ENCODE measurements around the gene LYZL1.
"Not testable (repeated sequence)": the region's sequence is repeated elsewhere in the genome, so short reads cannot be mapped to it uniquely, and the experiment has no call there.

LYZL1 gene

GRCh38 chr10:29317423-29318021 is 28.7 kb downstream of the LYZL1 start:
- Histone ChIP-seq H3K9me3 (replicated peaks in 1 of 2; ENCODE audit: control insufficient read depth in 2 of 2, insufficient read depth in 1 of 2, low read depth in 1 of 2, low read length in 2 of 2) (no peaks in the 10 kb centered on the region), H3K4me1 (ENCODE audit: control insufficient read depth in 2 of 2, insufficient read depth in 1 of 2, low read depth in 1 of 2, low read length in 2 of 2) (peaks cover 0 to 5% of the 10 kb centered on the region in 2 donors), H3K4me3 (ENCODE audit: low read length in 2 of 2) (no peak overlapping the region), H3K27ac (replicated peaks; ENCODE audit: low read length) (no peak overlapping the region), H2BK15ac (ENCODE audit: low read length) (no peak overlapping the region), H2AFZ (ENCODE audit: low read length) (no peak overlapping the region), H3K27me3 (ENCODE audit: control insufficient read depth in 3 of 3, insufficient read depth in 3 of 3, low read depth in 1 of 3, low read length in 3 of 3) (peaks cover 0 to 19% (median 0%) of the 10 kb centered on the region in 3 experiments), H3K4ac (ENCODE audit: low read length) (no peak overlapping the region), H3K36me3 (replicated peaks in 1 of 2; ENCODE audit: control insufficient read depth in 2 of 2, insufficient read depth in 2 of 2, low read length in 2 of 2) (no peaks in the 10 kb centered on the region), H2AK5ac (ENCODE audit: low read depth, low read length) (no peak overlapping the region), H2BK12ac (ENCODE audit: low read length) (no peak overlapping the region), H4K8ac (ENCODE audit: low read depth, low read length) (no peak overlapping the region), H3K79me1 (ENCODE audit: low read depth, low read length) (no peaks in the 10 kb centered on the region), H3K4me2 (ENCODE audit: insufficient read depth, low read length, poor library complexity, severe bottlenecking) (no peak overlapping the region), H2BK5ac (ENCODE audit: low read length) (no peak overlapping the region), H3K14ac (ENCODE audit: low read length) (no peak overlapping the region), H3K23ac (ENCODE audit: low read depth, low read length, poor library complexity) (no peak overlapping the region), H3K18ac (ENCODE audit: low read length) (no peak overlapping the region), H2BK120ac (ENCODE audit: low read depth, low read length) (no peak overlapping the region), H3K9ac (ENCODE audit: low read depth, low read length, poor library complexity) (no peak overlapping the region), H4K91ac (ENCODE audit: low read depth, low read length, poor library complexity) (no peak overlapping the region)
- WGBS, 2 donors (ENCODE audit: extremely low coverage in 2 of 2, insufficient read length in 2 of 2, insufficient replicate concordance in 1 of 2), result no CpG with 5 or more reads among the region's 5 CpGs
- no peak for DNase-seq (ENCODE audit: low spot score)

GRCh38 chr10:29318141-29319071 is 29.5 kb downstream of the LYZL1 start:
- H3K79me1 ChIP-seq (ENCODE audit: low read depth, low read length); H2BK5ac ChIP-seq (ENCODE audit: low read length); H4K8ac ChIP-seq (ENCODE audit: low read depth, low read length); H3K14ac ChIP-seq (ENCODE audit: low read length); H3K9me3 ChIP-seq (replicated peaks in 1 of 2; ENCODE audit: control insufficient read depth in 2 of 2, insufficient read depth in 1 of 2, low read depth in 1 of 2, low read length in 2 of 2); H3K4me1 ChIP-seq (ENCODE audit: control insufficient read depth in 2 of 2, insufficient read depth in 1 of 2, low read depth in 1 of 2, low read length in 2 of 2); H3K27ac ChIP-seq (replicated peaks; ENCODE audit: low read length); H3K4me3 ChIP-seq (ENCODE audit: low read length in 2 of 2); H2BK120ac ChIP-seq (ENCODE audit: low read depth, low read length); H3K9ac ChIP-seq (ENCODE audit: low read depth, low read length, poor library complexity); H3K4me2 ChIP-seq (ENCODE audit: insufficient read depth, low read length, poor library complexity, severe bottlenecking); H3K18ac ChIP-seq (ENCODE audit: low read length); H3K4ac ChIP-seq (ENCODE audit: low read length); H3K23ac ChIP-seq (ENCODE audit: low read depth, low read length, poor library complexity); H2AK5ac ChIP-seq (ENCODE audit: low read depth, low read length); H3K36me3 ChIP-seq (replicated peaks in 1 of 2; ENCODE audit: control insufficient read depth in 2 of 2, insufficient read depth in 2 of 2, low read length in 2 of 2); H2BK15ac ChIP-seq (ENCODE audit: low read length); H2BK12ac ChIP-seq (ENCODE audit: low read length); H4K91ac ChIP-seq (ENCODE audit: low read depth, low read length, poor library complexity); DNase-seq (ENCODE audit: low spot score): not testable (repeated sequence)
- H3K27me3 ChIP-seq (ENCODE audit: control insufficient read depth in 3 of 3, insufficient read depth in 3 of 3, low read depth in 1 of 3, low read length in 3 of 3), result peaks cover 0 to 19% (median 0%) of the 10 kb centered on the region in 3 experiments
- WGBS, 2 donors (ENCODE audit: extremely low coverage in 2 of 2, insufficient read length in 2 of 2, insufficient replicate concordance in 1 of 2), result no CpG with 5 or more reads among the region's 22 CpGs
- H2AFZ ChIP-seq (ENCODE audit: low read length), result peak overlapping the region; percentile 77

GRCh38 chr10:29319205-29319781 is 30.4 kb downstream of the LYZL1 start:
- H3K27me3 ChIP-seq (ENCODE audit: control insufficient read depth in 3 of 3, insufficient read depth in 3 of 3, low read depth in 1 of 3, low read length in 3 of 3), result peaks cover 0 to 19% (median 0%) of the 10 kb centered on the region in 3 experiments
- H2BK120ac ChIP-seq (ENCODE audit: low read depth, low read length), result no peak overlapping the region
- no peak overlapping the region for H4K8ac ChIP-seq (ENCODE audit: low read depth, low read length)
- no peaks in the 10 kb centered on the region for H3K36me3 ChIP-seq (replicated peaks in 1 of 2; ENCODE audit: control insufficient read depth in 2 of 2, insufficient read depth in 2 of 2, low read length in 2 of 2)
- no peak for DNase-seq (ENCODE audit: low spot score)
- no peak overlapping the region for H3K4me3 ChIP-seq (ENCODE audit: low read length in 2 of 2)
- H3K18ac ChIP-seq (ENCODE audit: low read length), result peak overlapping the region; percentile 36
- H2BK15ac ChIP-seq (ENCODE audit: low read length), result no peak overlapping the region
- H2AK5ac ChIP-seq (ENCODE audit: low read depth, low read length), result no peak overlapping the region
- H2BK5ac ChIP-seq (ENCODE audit: low read length), result no peak overlapping the region
- no peak overlapping the region for H3K14ac ChIP-seq (ENCODE audit: low read length)
- H3K79me1 ChIP-seq (ENCODE audit: low read depth, low read length), result no peaks in the 10 kb centered on the region
- H3K4me2 ChIP-seq (ENCODE audit: insufficient read depth, low read length, poor library complexity, severe bottlenecking), result no peak overlapping the region
- H3K4ac ChIP-seq (ENCODE audit: low read length), result no peak overlapping the region
- no peak overlapping the region for H2BK12ac ChIP-seq (ENCODE audit: low read length)
- H3K9ac ChIP-seq (ENCODE audit: low read depth, low read length, poor library complexity), result no peak overlapping the region
- H4K91ac ChIP-seq (ENCODE audit: low read depth, low read length, poor library complexity), result no peak overlapping the region
- no peak overlapping the region for H3K23ac ChIP-seq (ENCODE audit: low read depth, low read length, poor library complexity)
- H3K27ac ChIP-seq (replicated peaks; ENCODE audit: low read length), result no peak overlapping the region
- WGBS, 2 donors (ENCODE audit: extremely low coverage in 2 of 2, insufficient read length in 2 of 2, insufficient replicate concordance in 1 of 2), result no CpG with 5 or more reads among the region's 13 CpGs
- no peak overlapping the region for H2AFZ ChIP-seq (ENCODE audit: low read length)
- peaks cover 0 to 5% of the 10 kb centered on the region in 2 donors for H3K4me1 ChIP-seq (ENCODE audit: control insufficient read depth in 2 of 2, insufficient read depth in 1 of 2, low read depth in 1 of 2, low read length in 2 of 2)
- no peaks in the 10 kb centered on the region for H3K9me3 ChIP-seq (replicated peaks in 1 of 2; ENCODE audit: control insufficient read depth in 2 of 2, insufficient read depth in 1 of 2, low read depth in 1 of 2, low read length in 2 of 2)

- not testable (repeated sequence) for H2AFZ ChIP-seq (ENCODE audit: low read length); H2BK15ac ChIP-seq (ENCODE audit: low read length); H3K79me1 ChIP-seq (ENCODE audit: low read depth, low read length); H3K9me3 ChIP-seq (replicated peaks in 1 of 2; ENCODE audit: control insufficient read depth in 2 of 2, insufficient read depth in 1 of 2, low read depth in 1 of 2, low read length in 2 of 2); H3K36me3 ChIP-seq (replicated peaks in 1 of 2; ENCODE audit: control insufficient read depth in 2 of 2, insufficient read depth in 2 of 2, low read length in 2 of 2); H3K4ac ChIP-seq (ENCODE audit: low read length); H3K4me1 ChIP-seq (ENCODE audit: control insufficient read depth in 2 of 2, insufficient read depth in 1 of 2, low read depth in 1 of 2, low read length in 2 of 2); H3K18ac ChIP-seq (ENCODE audit: low read length); H3K14ac ChIP-seq (ENCODE audit: low read length); H4K8ac ChIP-seq (ENCODE audit: low read depth, low read length); H4K91ac ChIP-seq (ENCODE audit: low read depth, low read length, poor library complexity); H3K4me3 ChIP-seq (ENCODE audit: low read length in 2 of 2); H3K9ac ChIP-seq (ENCODE audit: low read depth, low read length, poor library complexity); H2AK5ac ChIP-seq (ENCODE audit: low read depth, low read length); H3K23ac ChIP-seq (ENCODE audit: low read depth, low read length, poor library complexity); H3K27ac ChIP-seq (replicated peaks; ENCODE audit: low read length); H2BK12ac ChIP-seq (ENCODE audit: low read length); H2BK120ac ChIP-seq (ENCODE audit: low read depth, low read length); H3K4me2 ChIP-seq (ENCODE audit: insufficient read depth, low read length, poor library complexity, severe bottlenecking); H2BK5ac ChIP-seq (ENCODE audit: low read length); DNase-seq (ENCODE audit: low spot score)
- peaks cover 0 to 19% (median 0%) of the 10 kb centered on the region in 3 experiments for H3K27me3 ChIP-seq (ENCODE audit: control insufficient read depth in 3 of 3, insufficient read depth in 3 of 3, low read depth in 1 of 3, low read length in 3 of 3)
- WGBS, 2 donors (ENCODE audit: extremely low coverage in 2 of 2, insufficient read length in 2 of 2, insufficient replicate concordance in 1 of 2), result no CpG with 5 or more reads among the region's 5 CpGs
Observed at GRCh38 chr10:29320680-29321121, 31.8 kb downstream of the LYZL1 start.
